OCI-LY7 (cell line): ENCODE results near the gene DCC.

Experiments used
- CTCF ChIP-seq: fragments of 200-600 bp; sonication (generic); conservative IDR thresholded peaks from 2 replicates; pipeline ENCODE4 v1.5.1; 2014; ENCODE audit warnings: mild to moderate bottlenecking, antibody characterized with exemption, low read length, moderate library complexity, mixed read lengths
- EZH2phosphoT487 ChIP-seq: fragments of 200-600 bp; sonication (generic); IDR thresholded peaks from 2 replicates; pipeline ENCODE4 v1.6.1; 2018; ENCODE audit warnings: low read depth, borderline replicate concordance, mild to moderate bottlenecking, mixed run types, antibody characterized with exemption, low read length, moderate library complexity, mixed read lengths

DNA sequence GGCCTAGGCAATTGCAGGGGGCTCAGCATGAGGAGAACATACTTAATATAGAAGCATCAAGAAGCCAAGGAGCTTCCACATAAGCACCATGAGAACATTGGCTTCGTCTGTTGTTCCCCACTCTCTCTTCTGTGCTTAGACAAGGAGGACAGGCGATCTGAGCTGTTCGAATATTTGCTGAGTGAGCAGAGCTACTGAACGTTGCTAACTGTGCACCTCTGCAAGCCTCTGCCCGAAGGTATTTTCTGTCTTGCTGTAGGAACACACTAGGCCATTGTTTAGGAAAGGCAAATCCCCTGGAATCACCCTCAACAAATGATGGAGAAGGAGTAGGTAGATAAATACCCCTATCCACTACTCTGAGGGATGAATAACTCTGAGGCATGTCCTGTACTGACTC is 813.8 kb downstream of the DCC start:
- TF ChIP-seq EZH2phosphoT487 = no peak
- TF ChIP-seq CTCF = no peak
